Fibroblast of the aortic adventitia (primary cell): ENCODE measurements around the gene PRPS1. TPM values are rescaled to one million over a fixed set of nuclear protein-coding genes. Genes with fewer than 3 reads are reported as not detected.
"Not testable (repeated sequence)": the region's sequence is repeated elsewhere in the genome, so short reads cannot be mapped to it uniquely, and the experiment has no call there.

Source experiments
- DNase-seq: peaks from one replicate; pipeline ENCODE4 v3.0.0-alpha.2; 2010; ENCODE audit warnings: low read depth
- H3K4me3 ChIP-seq: 2 replicates; pipeline ENCODE4 v1.5.1; 2011; ENCODE audit warnings: low read depth, mild to moderate bottlenecking, control low read depth, low read length, moderate library complexity
- CTCF ChIP-seq: IDR thresholded peaks from 2 replicates; pipeline ENCODE4 v1.5.1; 2011; ENCODE audit warnings: mild to moderate bottlenecking, low read length, control low read depth, inconsistent platforms; ENCODE audit not compliant: insufficient read depth
- total RNA-seq: library from RNA; depleted of rRNA; stranded (reverse); fragments of >200 nt; gene quantifications from 2 replicates; pipeline ENCODE4 v1.2.3, GENCODE V29; 2012; ENCODE audit warnings: low replicate concordance

The PRPS1 gene
- total RNA-seq, 1 donor, result 37.9 TPM

- H3K4me3 ChIP-seq, result no peak overlapping the region
- TF ChIP-seq CTCF, result no peak
- DNase-seq, result no peak
Measured at GRCh38 chrX:107662824-107663223, 34.5 kb downstream of the PRPS1 start.

GRCh38 chrX:107666931-107667330, 38.6 kb downstream of the PRPS1 start:
- no peak overlapping the region for H3K4me3 ChIP-seq
- DNase-seq, result no peak
- no peak for TF ChIP-seq CTCF

GRCh38 chrX:107667426-107667825, 39.1 kb downstream of the PRPS1 start:
- no peak for TF ChIP-seq CTCF
- no peak for DNase-seq
- H3K4me3 ChIP-seq, result no peak overlapping the region

GRCh38 chrX:107668710-107669109, 40.4 kb downstream of the PRPS1 start:
- not testable (repeated sequence) for H3K4me3 ChIP-seq, DNase-seq

GRCh38 chrX:107669261-107669660, 41.0 kb downstream of the PRPS1 start:
- no peak for DNase-seq
- H3K4me3 ChIP-seq, result no peak overlapping the region
- no peak for TF ChIP-seq CTCF

GRCh38 chrX:107669885-107670628, 41.7 kb downstream of the PRPS1 start:
- no peak for DNase-seq
- H3K4me3 ChIP-seq, result no peak overlapping the region
- TF ChIP-seq CTCF, result no peak

- DNase-seq, H3K4me3 ChIP-seq: not testable (repeated sequence)
Measured at GRCh38 chrX:107671256-107671655, 42.9 kb downstream of the PRPS1 start.

GRCh38 chrX:107672955-107673378, 44.7 kb downstream of the PRPS1 start:
- H3K4me3 ChIP-seq, result no peak overlapping the region
- peak; percentile 69 for DNase-seq
- TF ChIP-seq CTCF, result peak; percentile 69
